CD14-positive monocyte (primary cell): ENCODE data around the gene FBXO10. TPM values are rescaled to one million over a fixed set of nuclear protein-coding genes. Genes with fewer than 3 reads are reported as not detected.

Experiments
- DNase-seq, 3 donors: peaks; one replicate each; pipeline ENCODE4 v3.0.0-alpha.2; 2011 to 2022
- H2AFZ ChIP-seq: 2 replicates; pipeline ENCODE4 v1.6.0; 2012; ENCODE audit warnings: mild to moderate bottlenecking, low read depth, low read length, inconsistent platforms; ENCODE audit not compliant: insufficient read depth, poor library complexity, severe bottlenecking
- H3K27ac ChIP-seq, 2 donors: 1 replicate in 1 of 2; 2 replicates in 1 of 2; pipeline ENCODE4 v1.5.1; 2012 to 2013; ENCODE audit warnings: low read length in 2 of 2, control low read depth in 1 of 2, inconsistent platforms in 1 of 2, low read depth in 1 of 2, mild to moderate bottlenecking in 1 of 2
- H3K27me3 ChIP-seq, 2 donors: one replicate each; pipeline versions ENCODE4 v1.6.0 to v1.6.1; 2011 to 2013; ENCODE audit warnings: low read length in 2 of 2; ENCODE audit not compliant: control insufficient read depth in 2 of 2, insufficient read depth in 2 of 2
- H3K36me3 ChIP-seq, 2 donors: replicated peaks in 1 of 2; 1 replicate in 1 of 2; 2 replicates in 1 of 2; pipeline versions ENCODE4 v1.5.1 to v1.6.1; 2012 to 2013; ENCODE audit warnings: low read length in 2 of 2, control low read depth in 1 of 2, inconsistent platforms in 1 of 2, mild to moderate bottlenecking in 1 of 2; ENCODE audit not compliant: insufficient read depth in 2 of 2, control insufficient read depth in 1 of 2
- H3K4me1 ChIP-seq, 2 donors: 1 replicate in 1 of 2; 2 replicates in 1 of 2; pipeline versions ENCODE4 v1.5.1 to v1.6.1; 2012 to 2013; ENCODE audit warnings: low read length in 2 of 2, control low read depth in 1 of 2, inconsistent platforms in 1 of 2, mild to moderate bottlenecking in 1 of 2, moderate library complexity in 1 of 2; ENCODE audit not compliant: insufficient read depth in 2 of 2, control insufficient read depth in 1 of 2
- H3K4me2 ChIP-seq: replicated peaks from 2 replicates; pipeline ENCODE3; 2012; ENCODE audit warnings: low read length, moderate library complexity, mild to moderate bottlenecking; ENCODE audit not compliant: poor library complexity, severe bottlenecking; ENCODE audit errors: extremely low read depth
- H3K4me3 ChIP-seq, 3 experiments: fragments of 200-600 bp in 1 of 3; sonication (generic) in 1 of 3; replicated peaks in 1 of 3; 1 replicate in 2 of 3; 2 replicates in 1 of 3; pipeline ENCODE4 v1.5.1; 2011 to 2013; ENCODE audit warnings: low read length in 3 of 3, mild to moderate bottlenecking in 3 of 3, control low read depth in 2 of 3, low read depth in 2 of 3, inconsistent platforms in 1 of 3, moderate library complexity in 1 of 3
- H3K79me2 ChIP-seq: 2 replicates; pipeline ENCODE4 v1.6.0; 2012; ENCODE audit warnings: mild to moderate bottlenecking, control low read depth, inconsistent platforms, low read length, moderate library complexity; ENCODE audit not compliant: insufficient read depth
- H3K9ac ChIP-seq: 2 replicates; pipeline ENCODE4 v1.6.0; 2017; ENCODE audit warnings: low read length, mild to moderate bottlenecking; ENCODE audit not compliant: insufficient read depth, poor library complexity, severe bottlenecking
- H3K9me3 ChIP-seq, 2 donors: replicated peaks in 1 of 2; 1 replicate in 1 of 2; 2 replicates in 1 of 2; pipeline versions ENCODE4 v1.5.1 to v1.6.1; 2012 to 2013; ENCODE audit warnings: low read length in 2 of 2, control low read depth in 1 of 2; ENCODE audit not compliant: control insufficient read depth in 1 of 2, insufficient read depth in 1 of 2
- H4K20me1 ChIP-seq: 2 replicates; pipeline ENCODE4 v1.6.0; 2012; ENCODE audit warnings: mild to moderate bottlenecking, low read length, control low read depth, moderate library complexity; ENCODE audit not compliant: insufficient read depth
- H3K27ac Mint-ChIP-seq, 7 donors: one replicate each; pipeline ENCODE4 v1.8.0; 2020; ENCODE audit warnings: mild to moderate bottlenecking in 7 of 7, mixed read lengths in 7 of 7, moderate library complexity in 6 of 7, inconsistent platforms in 2 of 7
- H3K27me3 Mint-ChIP-seq, 3 donors: one replicate each; pipeline ENCODE4 v1.8.0; 2021 to 2022; ENCODE audit warnings: low read depth in 3 of 3, mild to moderate bottlenecking in 3 of 3, mixed read lengths in 3 of 3, moderate library complexity in 3 of 3, inconsistent platforms in 1 of 3
- H3K36me3 Mint-ChIP-seq, 2 donors: one replicate each; pipeline ENCODE4 v1.8.0; 2020; ENCODE audit warnings: mixed read lengths in 2 of 2, inconsistent platforms in 1 of 2, mild to moderate bottlenecking in 1 of 2
- H3K4me1 Mint-ChIP-seq: one replicate; pipeline ENCODE4 v1.8.0; 2020; ENCODE audit warnings: mild to moderate bottlenecking, mixed read lengths
- H3K4me3 Mint-ChIP-seq, 2 donors: one replicate each; pipeline ENCODE4 v1.8.0; 2020; ENCODE audit warnings: mild to moderate bottlenecking in 2 of 2, mixed read lengths in 2 of 2, moderate library complexity in 1 of 2
- H3K9me3 Mint-ChIP-seq, 7 donors: one replicate each; pipeline ENCODE4 v1.8.0; 2020 to 2022; ENCODE audit warnings: mixed read lengths in 7 of 7, mild to moderate bottlenecking in 6 of 7, moderate library complexity in 6 of 7, inconsistent platforms in 2 of 7
- WGBS: methylation state at CpG from one replicate; pipeline ENCODE4 v1.1.5; 2013; ENCODE audit warnings: missing lambda C conversion rate; ENCODE audit not compliant: insufficient coverage; 5-methylcytosine and 5-hydroxymethylcytosine counted together
- intact Hi-C, 2 donors: fragments of 100-400 bp; cut with micrococcal nuclease; formaldehyde crosslinking; loops; one replicate each; pipeline versions ENCODE4 v1.15.0 to v1.15.1; 2023
- polyA plus RNA-seq, 3 donors: library from polyadenylated mRNA; depleted of rRNA in 1 of 3; unstranded in 2 of 3; stranded (reverse) in 1 of 3; fragments of 300-500 nt in 2 of 3; fragments of >200 nt in 1 of 3; fragmentation: Illumina TruSeq in 2 of 3; gene quantifications; 1 replicate in 2 of 3; 2 replicates in 1 of 3; pipeline ENCODE4 v1.2.3, GENCODE V29; 2012 to 2021
- TF ChIP-seq, protein P1 (sequence below): fragments of 200-600 bp; IDR thresholded peaks from one replicate; pipeline ENCODE4 v1.8.0; 2022; ENCODE audit warnings: antibody characterized with exemption, mild to moderate bottlenecking

The FBXO10 gene
- polyA plus RNA-seq, 3 donors, result 0.08 to 1.5 TPM; not detected in 1

GRCh38 chr9:37501957-37502596, 74.1 kb downstream of the FBXO10 start:
- intact Hi-C loops, result no loop called here
- Mint-ChIP-seq H3K27ac (peak overlapping the region in 3 of 7 donors; percentile 10 to 62 (median 10)), H3K4me1 (peaks cover 3% of the 10 kb centered on the region), H3K4me3 (no peak overlapping the region), H3K9me3 (no peaks in the 10 kb centered on the region), H3K36me3 (peaks cover 57% of the 10 kb centered on the region in 2 donors), H3K27me3 (peaks cover 0 to 2% (median 0%) of the 10 kb centered on the region in 3 donors)
- Histone ChIP-seq H3K27ac (no peak overlapping the region), H3K4me1 (no peaks in the 10 kb centered on the region), H3K79me2 (no peaks in the 10 kb centered on the region), H4K20me1 (no peaks in the 10 kb centered on the region), H3K4me3 (no peak overlapping the region), H3K27me3 (no peaks in the 10 kb centered on the region), H3K4me2 (no peak overlapping the region), H2AFZ (no peak overlapping the region), H3K9me3 (no peaks in the 10 kb centered on the region), H3K36me3 (peaks cover 37 to 70% of the 10 kb centered on the region in 2 donors), H3K9ac (no peak overlapping the region)
- 88% methylated on average over 1 of the region's 2 CpGs for WGBS
- no peak for DNase-seq
- TF ChIP-seq, protein P1, sequence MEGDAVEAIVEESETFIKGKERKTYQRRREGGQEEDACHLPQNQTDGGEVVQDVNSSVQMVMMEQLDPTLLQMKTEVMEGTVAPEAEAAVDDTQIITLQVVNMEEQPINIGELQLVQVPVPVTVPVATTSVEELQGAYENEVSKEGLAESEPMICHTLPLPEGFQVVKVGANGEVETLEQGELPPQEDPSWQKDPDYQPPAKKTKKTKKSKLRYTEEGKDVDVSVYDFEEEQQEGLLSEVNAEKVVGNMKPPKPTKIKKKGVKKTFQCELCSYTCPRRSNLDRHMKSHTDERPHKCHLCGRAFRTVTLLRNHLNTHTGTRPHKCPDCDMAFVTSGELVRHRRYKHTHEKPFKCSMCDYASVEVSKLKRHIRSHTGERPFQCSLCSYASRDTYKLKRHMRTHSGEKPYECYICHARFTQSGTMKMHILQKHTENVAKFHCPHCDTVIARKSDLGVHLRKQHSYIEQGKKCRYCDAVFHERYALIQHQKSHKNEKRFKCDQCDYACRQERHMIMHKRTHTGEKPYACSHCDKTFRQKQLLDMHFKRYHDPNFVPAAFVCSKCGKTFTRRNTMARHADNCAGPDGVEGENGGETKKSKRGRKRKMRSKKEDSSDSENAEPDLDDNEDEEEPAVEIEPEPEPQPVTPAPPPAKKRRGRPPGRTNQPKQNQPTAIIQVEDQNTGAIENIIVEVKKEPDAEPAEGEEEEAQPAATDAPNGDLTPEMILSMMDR, result no peak

GRCh38 chr9:37499297-37499696, 76.9 kb downstream of the FBXO10 start:
- 100% methylated on average over 3 of the region's 6 CpGs for WGBS

More at GRCh38 chr9:37499297-37499696, 76.9 kb downstream of the FBXO10 start:
- no peak overlapping the region for H3K4me3 ChIP-seq
- peaks cover 51 to 89% of the 10 kb centered on the region in 2 donors for H3K36me3 ChIP-seq
- H4K20me1 ChIP-seq, result no peaks in the 10 kb centered on the region
- H3K27ac ChIP-seq, result no peak overlapping the region
- no peaks in the 10 kb centered on the region for H3K79me2 ChIP-seq
- no peak for DNase-seq
- H3K9ac ChIP-seq, result no peak overlapping the region
- peaks cover 3% of the 10 kb centered on the region for H3K4me1 Mint-ChIP-seq
- peak overlapping the region in 2 of 7 donors; percentile 38 to 61 for H3K27ac Mint-ChIP-seq
- TF ChIP-seq, protein P1, result no peak
- H3K9me3 Mint-ChIP-seq, result no peaks in the 10 kb centered on the region
- no peak overlapping the region for H2AFZ ChIP-seq
- H3K9me3 ChIP-seq, result no peaks in the 10 kb centered on the region
- no peaks in the 10 kb centered on the region for H3K27me3 ChIP-seq
- intact Hi-C loops, result no loop called here
- no peak overlapping the region for H3K4me2 ChIP-seq
- H3K4me3 Mint-ChIP-seq, result no peak overlapping the region
- H3K4me1 ChIP-seq, result no peaks in the 10 kb centered on the region
- H3K27me3 Mint-ChIP-seq, result peaks cover 0 to 2% (median 0%) of the 10 kb centered on the region in 3 donors
- peaks cover 72 to 74% of the 10 kb centered on the region in 2 donors for H3K36me3 Mint-ChIP-seq
